ENCODE measurements around the gene NDUFB4. TPM values are rescaled to one million over a fixed set of nuclear protein-coding genes. Genes with fewer than 3 reads are reported as not detected.

The NDUFB4 gene
- total and polyA plus RNA-seq, 9 of the 15 experiments (the other 6 are each of a cell fraction or from before 2014, with no cell fraction given) = 124 to 670 (median 227) TPM

- TF ChIP-seq, protein P1, sequence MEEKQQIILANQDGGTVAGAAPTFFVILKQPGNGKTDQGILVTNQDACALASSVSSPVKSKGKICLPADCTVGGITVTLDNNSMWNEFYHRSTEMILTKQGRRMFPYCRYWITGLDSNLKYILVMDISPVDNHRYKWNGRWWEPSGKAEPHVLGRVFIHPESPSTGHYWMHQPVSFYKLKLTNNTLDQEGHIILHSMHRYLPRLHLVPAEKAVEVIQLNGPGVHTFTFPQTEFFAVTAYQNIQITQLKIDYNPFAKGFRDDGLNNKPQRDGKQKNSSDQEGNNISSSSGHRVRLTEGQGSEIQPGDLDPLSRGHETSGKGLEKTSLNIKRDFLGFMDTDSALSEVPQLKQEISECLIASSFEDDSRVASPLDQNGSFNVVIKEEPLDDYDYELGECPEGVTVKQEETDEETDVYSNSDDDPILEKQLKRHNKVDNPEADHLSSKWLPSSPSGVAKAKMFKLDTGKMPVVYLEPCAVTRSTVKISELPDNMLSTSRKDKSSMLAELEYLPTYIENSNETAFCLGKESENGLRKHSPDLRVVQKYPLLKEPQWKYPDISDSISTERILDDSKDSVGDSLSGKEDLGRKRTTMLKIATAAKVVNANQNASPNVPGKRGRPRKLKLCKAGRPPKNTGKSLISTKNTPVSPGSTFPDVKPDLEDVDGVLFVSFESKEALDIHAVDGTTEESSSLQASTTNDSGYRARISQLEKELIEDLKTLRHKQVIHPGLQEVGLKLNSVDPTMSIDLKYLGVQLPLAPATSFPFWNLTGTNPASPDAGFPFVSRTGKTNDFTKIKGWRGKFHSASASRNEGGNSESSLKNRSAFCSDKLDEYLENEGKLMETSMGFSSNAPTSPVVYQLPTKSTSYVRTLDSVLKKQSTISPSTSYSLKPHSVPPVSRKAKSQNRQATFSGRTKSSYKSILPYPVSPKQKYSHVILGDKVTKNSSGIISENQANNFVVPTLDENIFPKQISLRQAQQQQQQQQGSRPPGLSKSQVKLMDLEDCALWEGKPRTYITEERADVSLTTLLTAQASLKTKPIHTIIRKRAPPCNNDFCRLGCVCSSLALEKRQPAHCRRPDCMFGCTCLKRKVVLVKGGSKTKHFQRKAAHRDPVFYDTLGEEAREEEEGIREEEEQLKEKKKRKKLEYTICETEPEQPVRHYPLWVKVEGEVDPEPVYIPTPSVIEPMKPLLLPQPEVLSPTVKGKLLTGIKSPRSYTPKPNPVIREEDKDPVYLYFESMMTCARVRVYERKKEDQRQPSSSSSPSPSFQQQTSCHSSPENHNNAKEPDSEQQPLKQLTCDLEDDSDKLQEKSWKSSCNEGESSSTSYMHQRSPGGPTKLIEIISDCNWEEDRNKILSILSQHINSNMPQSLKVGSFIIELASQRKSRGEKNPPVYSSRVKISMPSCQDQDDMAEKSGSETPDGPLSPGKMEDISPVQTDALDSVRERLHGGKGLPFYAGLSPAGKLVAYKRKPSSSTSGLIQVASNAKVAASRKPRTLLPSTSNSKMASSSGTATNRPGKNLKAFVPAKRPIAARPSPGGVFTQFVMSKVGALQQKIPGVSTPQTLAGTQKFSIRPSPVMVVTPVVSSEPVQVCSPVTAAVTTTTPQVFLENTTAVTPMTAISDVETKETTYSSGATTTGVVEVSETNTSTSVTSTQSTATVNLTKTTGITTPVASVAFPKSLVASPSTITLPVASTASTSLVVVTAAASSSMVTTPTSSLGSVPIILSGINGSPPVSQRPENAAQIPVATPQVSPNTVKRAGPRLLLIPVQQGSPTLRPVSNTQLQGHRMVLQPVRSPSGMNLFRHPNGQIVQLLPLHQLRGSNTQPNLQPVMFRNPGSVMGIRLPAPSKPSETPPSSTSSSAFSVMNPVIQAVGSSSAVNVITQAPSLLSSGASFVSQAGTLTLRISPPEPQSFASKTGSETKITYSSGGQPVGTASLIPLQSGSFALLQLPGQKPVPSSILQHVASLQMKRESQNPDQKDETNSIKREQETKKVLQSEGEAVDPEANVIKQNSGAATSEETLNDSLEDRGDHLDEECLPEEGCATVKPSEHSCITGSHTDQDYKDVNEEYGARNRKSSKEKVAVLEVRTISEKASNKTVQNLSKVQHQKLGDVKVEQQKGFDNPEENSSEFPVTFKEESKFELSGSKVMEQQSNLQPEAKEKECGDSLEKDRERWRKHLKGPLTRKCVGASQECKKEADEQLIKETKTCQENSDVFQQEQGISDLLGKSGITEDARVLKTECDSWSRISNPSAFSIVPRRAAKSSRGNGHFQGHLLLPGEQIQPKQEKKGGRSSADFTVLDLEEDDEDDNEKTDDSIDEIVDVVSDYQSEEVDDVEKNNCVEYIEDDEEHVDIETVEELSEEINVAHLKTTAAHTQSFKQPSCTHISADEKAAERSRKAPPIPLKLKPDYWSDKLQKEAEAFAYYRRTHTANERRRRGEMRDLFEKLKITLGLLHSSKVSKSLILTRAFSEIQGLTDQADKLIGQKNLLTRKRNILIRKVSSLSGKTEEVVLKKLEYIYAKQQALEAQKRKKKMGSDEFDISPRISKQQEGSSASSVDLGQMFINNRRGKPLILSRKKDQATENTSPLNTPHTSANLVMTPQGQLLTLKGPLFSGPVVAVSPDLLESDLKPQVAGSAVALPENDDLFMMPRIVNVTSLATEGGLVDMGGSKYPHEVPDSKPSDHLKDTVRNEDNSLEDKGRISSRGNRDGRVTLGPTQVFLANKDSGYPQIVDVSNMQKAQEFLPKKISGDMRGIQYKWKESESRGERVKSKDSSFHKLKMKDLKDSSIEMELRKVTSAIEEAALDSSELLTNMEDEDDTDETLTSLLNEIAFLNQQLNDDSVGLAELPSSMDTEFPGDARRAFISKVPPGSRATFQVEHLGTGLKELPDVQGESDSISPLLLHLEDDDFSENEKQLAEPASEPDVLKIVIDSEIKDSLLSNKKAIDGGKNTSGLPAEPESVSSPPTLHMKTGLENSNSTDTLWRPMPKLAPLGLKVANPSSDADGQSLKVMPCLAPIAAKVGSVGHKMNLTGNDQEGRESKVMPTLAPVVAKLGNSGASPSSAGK (IDR thresholded peaks at IDR 0.05) = peak; percentile 60
- TF ChIP-seq FIP1L1 (IDR thresholded peaks at IDR 0.05; ENCODE audit: low read depth, low read length, poor library complexity, severe bottlenecking) (no peak), RAD51 (IDR thresholded peaks at IDR 0.05; ENCODE audit: borderline replicate concordance, low read depth) (no peak), ZNF717 (CRISPR knock-in tag; IDR thresholded peaks at IDR 0.05) (no peak), LEF1 (IDR thresholded peaks at IDR 0.05) (peak; percentile 61), MAFF (IDR thresholded peaks at IDR 0.05; ENCODE audit: low read length) (peak; percentile 90), BRD4 (IDR thresholded peaks at IDR 0.05) (peak; percentile 68; the same call in 1 of the 2 replicates), TRIM24 (IDR thresholded peaks at IDR 0.05) (peak; percentile 74 to 78), ZNF436 (CRISPR knock-in tag; IDR thresholded peaks at IDR 0.05) (no peak), ZNF395 (CRISPR knock-in tag; IDR thresholded peaks at IDR 0.05) (0 out of 2 replicates have a peak, but pooled peaks have one; percentile 38), TBP (optimal IDR thresholded peaks at IDR 0.05; ENCODE audit: low read depth, low read length) (peak; percentile 15)
These were observed 46.3 kb downstream of the NDUFB4 start (continued) for GRCh38 chr3:120642368-120642948.

Data from K562 (cell line).